ENCODE measurements around the gene HUWE1.

Gene HUWE1

GRCh38 chrX:53684415-53685192 is 1.9 kb downstream of the HUWE1 start:
- DNase-seq = no peak

- peak; percentile 90 for DNase-seq
Measured at GRCh38 chrX:53683556-53684414, 2.7 kb downstream of the HUWE1 start.

DNA sequence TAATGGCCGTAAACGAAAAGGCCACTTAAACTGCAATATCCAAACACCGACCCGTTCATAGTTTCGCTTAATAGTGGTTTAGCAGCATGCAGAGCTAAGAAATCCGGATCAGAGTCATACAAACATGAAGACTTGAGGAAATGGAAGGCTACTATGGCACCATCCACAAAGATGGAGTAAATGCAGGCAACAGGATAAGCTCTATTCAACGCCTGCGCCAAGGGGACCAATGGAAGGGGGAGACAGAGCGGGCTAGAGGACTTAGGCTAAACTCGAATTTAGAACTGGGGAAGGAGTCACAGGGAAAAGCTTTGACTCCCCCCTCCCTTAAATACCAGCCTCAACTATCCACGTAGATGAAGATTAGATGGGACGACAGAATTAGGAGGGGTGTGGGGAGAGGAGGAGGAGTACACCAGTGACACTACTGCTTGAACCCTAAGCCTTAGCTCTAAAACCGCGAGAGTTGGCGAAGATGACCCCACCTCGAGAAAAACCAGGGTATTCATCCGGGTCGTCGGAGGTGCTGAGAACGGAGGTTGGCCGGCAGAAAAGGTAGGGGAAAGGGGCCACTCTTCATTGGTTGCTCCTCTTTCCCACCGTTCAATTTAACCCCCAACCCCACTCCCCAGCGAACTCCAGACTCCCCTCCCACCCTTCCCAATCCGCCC is 3.5 kb downstream of the HUWE1 start:
- DNase-seq = peak; percentile 30

DNA sequence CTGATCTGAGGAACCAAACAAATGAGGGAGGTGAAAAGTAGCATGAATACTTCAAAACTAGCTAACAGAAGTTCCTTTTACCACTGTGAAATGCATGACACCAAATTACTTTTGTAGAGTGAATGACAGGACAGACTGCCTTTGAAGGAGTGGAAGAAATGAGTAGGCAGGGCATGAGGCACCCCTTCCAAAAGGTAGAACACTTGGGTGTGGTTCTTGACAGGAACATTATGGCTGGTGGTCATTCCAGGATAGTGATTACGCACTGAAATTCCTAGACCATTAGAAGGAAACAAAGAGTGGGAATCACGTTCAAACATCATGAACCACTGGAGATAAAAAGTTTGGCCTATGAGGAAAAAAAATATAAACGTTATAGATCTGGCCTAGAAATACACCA is 4.9 kb downstream of the HUWE1 start:
- no peak for DNase-seq

GRCh38 chrX:53678667-53679066 is 7.9 kb downstream of the HUWE1 start:
- DNase-seq = no peak

GRCh38 chrX:53677286-53677685 is 9.2 kb downstream of the HUWE1 start:
- DNase-seq = no peak

GRCh38 chrX:53674581-53674980 is 11.9 kb downstream of the HUWE1 start:
- DNase-seq = no peak

DNA sequence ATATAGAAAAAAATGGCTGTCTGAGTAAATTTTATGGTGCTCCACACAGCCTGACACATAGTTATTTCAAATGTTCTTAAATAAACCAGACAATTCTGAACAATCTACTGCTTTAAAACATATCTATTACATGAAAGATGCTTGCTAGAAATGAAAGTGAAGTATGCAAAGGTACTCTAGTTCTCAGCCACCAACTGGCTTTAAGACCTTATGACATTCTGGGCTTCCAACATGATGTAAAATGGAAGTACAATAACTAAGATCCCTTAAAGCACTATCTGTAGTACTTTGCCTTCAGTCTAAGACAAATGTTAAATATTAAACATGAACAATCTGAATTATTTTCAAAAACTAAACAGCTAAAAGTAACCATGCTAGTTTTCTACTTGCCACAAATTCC is 17.3 kb downstream of the HUWE1 start:
- no peak for DNase-seq

DNA sequence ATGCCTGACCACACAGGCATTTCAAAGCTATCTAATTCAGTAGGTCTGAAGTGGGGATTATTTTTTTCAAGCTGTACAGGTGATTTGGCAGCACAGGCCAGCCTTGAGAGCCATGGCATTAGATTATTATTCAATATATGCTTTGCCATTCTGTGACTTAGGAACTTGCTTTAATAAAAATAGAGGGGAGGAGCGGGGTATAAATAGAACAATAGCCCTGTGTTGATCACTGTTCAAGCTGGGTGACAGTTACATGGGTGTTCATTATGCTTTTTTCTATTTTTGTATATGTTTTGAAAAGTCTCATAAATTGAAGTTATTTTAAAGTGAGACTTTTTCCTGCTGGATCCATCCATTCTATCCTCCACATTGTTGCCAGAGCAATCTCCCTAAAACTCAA is 20.3 kb downstream of the HUWE1 start:
- no peak for DNase-seq

DNA sequence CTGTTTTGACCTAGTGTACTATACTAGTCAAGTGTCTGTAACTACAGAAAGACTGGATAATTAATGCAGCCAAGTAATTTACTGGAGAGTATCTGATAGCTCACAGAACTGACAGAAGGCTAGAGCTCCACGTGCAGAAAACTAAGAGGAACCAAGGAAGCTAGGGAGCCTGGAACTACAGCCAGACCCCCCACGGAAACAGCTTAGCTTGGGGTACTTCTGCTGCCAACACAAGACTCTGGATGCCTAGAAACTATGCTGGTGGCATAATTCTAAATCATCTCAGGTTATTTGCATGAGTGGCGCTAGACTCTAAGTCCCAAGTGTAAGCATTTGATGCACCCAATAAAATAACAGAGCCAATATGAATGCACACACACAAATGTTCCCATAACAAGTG is 26.5 kb downstream of the HUWE1 start:
- no peak for DNase-seq

GRCh38 chrX:53659039-53659438 is 27.5 kb downstream of the HUWE1 start:
- no peak for DNase-seq

DNA sequence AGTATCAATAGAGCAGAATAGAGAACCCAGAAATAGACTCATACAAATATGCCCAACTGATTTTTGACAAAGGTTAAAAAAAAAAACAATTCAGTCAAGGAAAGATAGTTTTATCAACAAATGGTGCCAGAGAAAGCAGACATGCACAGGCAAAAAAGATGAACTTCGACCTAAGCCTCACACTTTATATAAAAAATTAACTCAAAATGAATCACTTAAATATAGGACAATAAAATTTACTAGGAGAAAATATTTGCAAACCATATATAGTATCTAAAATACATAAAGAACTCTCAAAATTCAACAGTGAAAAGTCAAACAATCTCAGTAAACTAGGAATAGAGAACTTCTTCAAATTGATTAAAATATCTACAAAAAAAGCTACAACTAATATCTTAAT is 29.7 kb downstream of the HUWE1 start:
- DNase-seq = no peak

DNA sequence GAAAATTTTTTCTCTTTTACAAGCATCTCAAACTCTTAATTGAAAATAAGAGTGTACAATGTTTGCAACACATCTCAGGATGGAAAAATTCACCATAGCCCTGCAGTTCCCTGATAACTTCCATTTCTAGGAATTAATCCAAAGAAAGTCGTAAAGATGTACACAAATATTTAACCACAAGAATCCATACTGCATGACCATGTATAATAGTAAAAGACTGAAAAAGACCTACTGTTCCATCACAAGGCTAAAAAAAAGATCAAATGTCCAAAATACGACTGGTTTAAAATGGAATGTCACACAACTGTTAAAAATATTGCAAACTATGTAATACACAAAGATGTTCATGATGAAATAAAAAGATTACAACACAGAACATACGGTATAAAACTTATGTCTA is 32.1 kb downstream of the HUWE1 start:
- DNase-seq = no peak

DNA sequence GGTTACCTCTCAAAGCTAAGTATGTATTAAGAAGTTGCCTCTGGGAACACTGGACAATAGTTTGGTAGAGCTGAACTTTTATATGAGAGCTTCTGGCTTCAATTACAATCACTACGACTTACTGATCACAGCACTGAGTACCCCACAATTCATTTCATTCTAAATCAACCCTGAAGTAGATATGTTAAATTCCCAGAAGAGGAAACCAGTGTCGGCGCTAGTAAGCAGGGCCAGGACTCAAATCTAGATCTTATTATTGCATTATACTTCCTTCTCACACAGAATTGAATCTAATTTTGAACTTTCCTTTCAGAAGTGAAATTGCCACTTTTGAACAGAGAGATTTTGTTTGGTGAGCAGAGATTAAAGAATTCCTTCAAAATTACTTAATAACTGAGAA is 41.8 kb downstream of the HUWE1 start:
- no peak for DNase-seq

- DNase-seq = no peak
Measured at GRCh38 chrX:53642337-53642736, 44.2 kb downstream of the HUWE1 start.

DNA sequence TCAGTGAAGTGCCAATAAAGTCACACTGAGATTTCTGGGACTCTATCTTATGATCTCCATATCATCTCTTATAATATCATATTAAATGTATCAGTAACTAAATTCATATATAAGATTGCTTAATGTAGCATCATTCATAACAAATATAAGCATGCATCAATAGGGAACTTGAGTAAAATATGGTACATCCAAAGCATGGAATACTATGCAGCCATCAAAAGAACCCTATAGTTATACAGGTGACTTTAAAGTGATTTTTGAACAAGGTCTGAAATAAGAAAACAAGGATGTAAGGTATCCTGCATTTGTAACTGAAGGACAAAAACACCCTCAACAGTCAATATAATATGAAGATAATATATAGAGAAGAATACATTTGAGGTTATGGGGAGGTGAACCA is 47.3 kb downstream of the HUWE1 start:
- DNase-seq = no peak

DNA sequence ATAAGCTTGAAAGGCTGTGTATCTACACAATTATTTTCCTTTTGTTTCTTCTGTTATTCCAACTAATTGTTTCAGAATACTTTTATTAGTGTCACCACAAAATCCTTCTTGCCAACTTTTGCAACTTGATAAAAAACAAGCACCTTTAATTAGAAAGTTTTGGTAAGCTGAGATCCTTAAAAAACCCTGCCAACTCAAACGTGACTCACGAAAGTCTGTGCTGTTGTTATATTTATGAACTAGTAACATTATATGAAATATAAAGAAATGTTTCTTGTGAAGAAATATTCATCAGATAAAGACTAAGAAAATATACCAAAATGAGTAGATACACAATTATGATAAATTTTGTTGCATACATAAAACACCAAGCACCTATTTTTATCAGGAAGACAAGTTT is 49.0 kb downstream of the HUWE1 start:
- no peak for DNase-seq

- DNase-seq = no peak
Measured at GRCh38 chrX:53631156-53631555, 55.4 kb downstream of the HUWE1 start.

DNA sequence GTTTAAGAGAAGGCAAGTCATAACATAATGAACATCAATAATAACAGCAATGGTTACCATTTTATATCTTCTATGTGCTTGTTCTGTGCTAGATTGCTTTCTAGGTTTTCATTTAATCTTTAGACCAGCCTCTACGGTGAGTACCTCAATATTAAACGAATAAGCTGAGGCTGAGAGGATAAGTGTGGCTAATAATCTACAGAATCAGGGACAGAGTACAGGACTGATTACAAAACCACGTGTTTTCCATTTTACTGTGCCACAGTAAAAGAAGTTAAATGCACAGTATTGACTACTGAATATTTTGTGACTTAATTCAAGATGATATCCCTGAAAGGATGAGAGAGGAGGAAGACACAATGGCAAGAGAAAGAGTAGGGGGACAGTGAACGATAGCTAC is 56.3 kb downstream of the HUWE1 start:
- DNase-seq = no peak

DNA sequence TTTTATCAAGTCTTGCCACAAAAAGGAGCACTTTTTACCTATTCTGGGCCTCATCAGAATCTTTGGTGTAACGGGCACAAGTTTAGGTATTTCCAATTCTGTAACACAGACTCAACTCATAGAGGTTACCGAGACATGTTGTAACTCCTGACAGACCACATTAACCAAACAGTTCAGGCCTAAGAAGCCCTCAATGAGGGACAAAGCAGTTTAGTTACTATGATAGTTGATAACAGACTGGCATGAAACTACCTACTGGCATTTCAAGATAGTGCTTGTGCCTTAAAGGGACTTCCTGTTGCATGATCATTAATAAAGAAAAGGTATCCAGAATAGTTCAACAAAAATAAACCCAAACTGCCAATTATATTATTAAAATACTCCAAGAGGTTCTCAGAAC is 64.1 kb downstream of the HUWE1 start:
- no peak for DNase-seq

DNA sequence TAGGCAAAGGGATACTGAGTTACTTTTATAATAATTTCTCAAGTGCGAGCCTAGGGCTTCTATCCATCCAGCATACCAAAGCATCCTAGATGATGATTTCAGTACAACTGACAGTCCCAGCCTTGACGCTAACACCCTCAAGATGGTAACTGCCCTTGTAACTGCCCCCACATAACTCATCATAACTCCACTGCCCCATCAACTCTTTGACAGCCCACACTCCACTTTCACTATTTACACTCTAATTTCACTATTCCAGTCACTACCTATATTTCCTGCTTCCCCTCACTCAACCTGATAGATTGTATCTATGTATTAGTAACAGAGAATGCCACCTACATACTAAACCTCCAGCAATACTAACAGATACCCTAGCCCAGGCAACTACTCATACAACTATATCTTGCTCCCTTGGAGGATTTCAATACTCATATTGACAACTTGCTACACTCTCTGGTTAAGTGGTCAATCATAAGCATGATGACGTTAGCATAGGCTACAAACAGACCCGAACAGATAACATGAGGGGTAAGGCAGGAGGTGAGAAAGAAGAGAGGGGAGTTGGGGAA is 65.0 kb downstream of the HUWE1 start:
- no peak for DNase-seq

DNA sequence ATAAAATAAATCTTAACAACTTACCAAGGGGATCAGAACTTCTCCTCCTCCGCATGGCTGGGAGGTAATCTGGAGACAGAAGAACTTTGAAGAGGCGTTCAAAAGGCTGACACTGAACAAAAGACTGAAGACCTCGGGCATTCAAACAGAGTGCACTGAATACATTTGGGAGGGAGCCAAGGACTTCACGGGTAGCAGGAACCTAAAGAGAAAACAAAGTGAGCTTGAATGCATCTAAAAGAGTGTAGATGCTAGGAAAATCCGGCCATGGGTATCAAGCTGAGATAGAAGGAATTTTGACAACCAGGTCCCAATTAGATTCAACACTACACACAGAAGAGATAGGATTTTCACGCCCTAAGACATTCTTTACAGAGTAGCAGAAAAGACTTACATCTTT is 69.6 kb downstream of the HUWE1 start:
- DNase-seq = no peak

- no peak for DNase-seq
Measured at GRCh38 chrX:53606456-53606855, 80.1 kb downstream of the HUWE1 start.

GRCh38 chrX:53605004-53605403 is 81.5 kb downstream of the HUWE1 start:
- no peak for DNase-seq
